Amygdala (tissue), 56 donors: ENCODE data around the gene OR2T29.
"Not testable (repeated sequence)": the region's sequence is repeated elsewhere in the genome, so short reads cannot be mapped to it uniquely, and the experiment has no call there.

ENCODE experiments used
- DNase-seq, 56 donors: peaks; one replicate each; lab custom pipeline; 2025; lab: John Stamatoyannopoulos, UW

OR2T29 gene

GRCh38 chr1:248562672-248563071 lies at the start of gene OR2T29:
Gene OR2T29 (minus strand): TSS chr1:248562772. CDS start chr1:248559491, 3,281 bp downstream.
- DNase-seq: not testable (repeated sequence)

GRCh38 chr1:248611883-248612414 lies 49.4 kb upstream of the OR2T29 start:
- no peak for DNase-seq

GRCh38 chr1:248610301-248610700 lies 47.7 kb upstream of the OR2T29 start:
- no peak for DNase-seq

- no peak for DNase-seq
These were observed 36.8 kb upstream of the OR2T29 start for GRCh38 chr1:248599396-248599795.

GRCh38 chr1:248597589-248597988 lies 35.0 kb upstream of the OR2T29 start, which contains the start of gene OR2T10:
Gene OR2T10 (minus strand): TSS chr1:248597700. CDS start chr1:248593768, 3,932 bp downstream.
- DNase-seq: no peak

GRCh38 chr1:248596615-248597014 lies 34.0 kb upstream of the OR2T29 start:
- no peak for DNase-seq

- no peak for DNase-seq
These were observed 30.7 kb upstream of the OR2T29 start for GRCh38 chr1:248593226-248593625.

GRCh38 chr1:248592655-248593054 lies 30.1 kb upstream of the OR2T29 start:
- DNase-seq: no peak

GRCh38 chr1:248590055-248590454 lies 27.5 kb upstream of the OR2T29 start:
- DNase-seq: no peak

GRCh38 chr1:248589334-248589733 lies 26.8 kb upstream of the OR2T29 start:
- DNase-seq: no peak

GRCh38 chr1:248585266-248585665 lies 22.7 kb upstream of the OR2T29 start:
- no peak for DNase-seq

GRCh38 chr1:248576260-248576980 lies 13.8 kb upstream of the OR2T29 start:
- DNase-seq: no peak

GRCh38 chr1:248574657-248575056 lies 12.1 kb upstream of the OR2T29 start, which contains the start of gene OR2T34:
Gene OR2T34 (minus strand): TSS chr1:248574757. CDS start chr1:248574757, 0 bp downstream.
- not testable (repeated sequence) for DNase-seq

- DNase-seq: not testable (repeated sequence)
These were observed 11.3 kb upstream of the OR2T29 start for GRCh38 chr1:248573856-248574255.

GRCh38 chr1:248572049-248572448 lies 9.5 kb upstream of the OR2T29 start:
- DNase-seq: not testable (repeated sequence)

GRCh38 chr1:248570811-248571210 lies 8.2 kb upstream of the OR2T29 start:
- DNase-seq: not testable (repeated sequence)

GRCh38 chr1:248569049-248569448 lies 6.5 kb upstream of the OR2T29 start:
- not testable (repeated sequence) for DNase-seq

- not testable (repeated sequence) for DNase-seq
These were observed 3.2 kb upstream of the OR2T29 start for GRCh38 chr1:248565530-248566373.

GRCh38 chr1:248551027-248551426 lies 11.5 kb downstream of the OR2T29 start:
- not testable (repeated sequence) for DNase-seq

GRCh38 chr1:248547383-248547782 lies 15.2 kb downstream of the OR2T29 start:
- DNase-seq: not testable (repeated sequence)

- not testable (repeated sequence) for DNase-seq
These were observed 25.1 kb downstream of the OR2T29 start for GRCh38 chr1:248537449-248537848.
